Hematopoietic multipotent progenitor cell treated with erythropoietin and hydrocortisone succinate and interleukin-3 and kit ligand, for 4 days (in vitro differentiated cells): Measurements from ENCODE around the gene CARHSP1.

Experiments
- DNase-seq: peaks from one replicate; pipeline ENCODE4 v3.0.0-alpha.2; 2015

CARHSP1 gene

DNA sequence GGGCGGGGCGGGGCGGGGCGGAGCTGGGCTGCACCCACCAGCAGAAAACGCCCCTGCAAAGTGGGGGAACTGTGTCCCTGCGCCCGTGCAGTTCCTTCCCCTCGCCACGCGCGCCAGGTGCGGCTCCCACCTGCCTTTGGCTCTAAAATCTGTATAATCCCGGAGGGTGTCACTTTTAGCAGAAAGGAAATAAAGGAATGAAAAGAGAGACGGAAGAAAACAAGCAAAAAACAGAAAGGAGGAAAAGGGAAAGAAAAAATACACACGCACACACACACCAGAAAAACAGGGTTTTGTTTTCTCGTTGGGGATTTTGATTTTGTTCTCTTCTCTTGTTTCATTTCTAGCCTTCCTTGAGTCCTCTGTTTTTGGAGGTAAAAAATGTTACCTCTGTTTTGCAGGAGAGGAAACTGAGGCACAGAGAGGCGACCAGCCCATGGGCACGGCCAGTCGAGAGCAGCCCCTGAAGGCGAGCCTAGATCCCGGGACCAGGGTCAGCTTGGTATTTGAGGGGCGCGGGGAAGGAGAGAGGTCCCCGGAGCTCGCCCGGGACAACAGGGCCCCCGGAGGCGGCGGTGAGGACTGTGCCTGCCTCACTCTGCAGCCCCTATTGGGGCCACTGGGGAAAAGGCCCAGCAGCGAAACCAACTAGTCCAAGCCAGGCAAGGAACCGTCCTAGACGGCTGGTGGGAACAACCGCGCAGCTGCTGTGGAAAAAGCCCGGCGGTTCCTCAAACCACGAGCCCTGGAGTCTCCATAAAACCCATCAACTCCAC is 594 bp upstream of the CARHSP1 start:
- DNase-seq = peak; percentile 62

GRCh38 chr16:8867932-8868415 is 832 bp downstream of the CARHSP1 start:
- DNase-seq = no peak

DNA sequence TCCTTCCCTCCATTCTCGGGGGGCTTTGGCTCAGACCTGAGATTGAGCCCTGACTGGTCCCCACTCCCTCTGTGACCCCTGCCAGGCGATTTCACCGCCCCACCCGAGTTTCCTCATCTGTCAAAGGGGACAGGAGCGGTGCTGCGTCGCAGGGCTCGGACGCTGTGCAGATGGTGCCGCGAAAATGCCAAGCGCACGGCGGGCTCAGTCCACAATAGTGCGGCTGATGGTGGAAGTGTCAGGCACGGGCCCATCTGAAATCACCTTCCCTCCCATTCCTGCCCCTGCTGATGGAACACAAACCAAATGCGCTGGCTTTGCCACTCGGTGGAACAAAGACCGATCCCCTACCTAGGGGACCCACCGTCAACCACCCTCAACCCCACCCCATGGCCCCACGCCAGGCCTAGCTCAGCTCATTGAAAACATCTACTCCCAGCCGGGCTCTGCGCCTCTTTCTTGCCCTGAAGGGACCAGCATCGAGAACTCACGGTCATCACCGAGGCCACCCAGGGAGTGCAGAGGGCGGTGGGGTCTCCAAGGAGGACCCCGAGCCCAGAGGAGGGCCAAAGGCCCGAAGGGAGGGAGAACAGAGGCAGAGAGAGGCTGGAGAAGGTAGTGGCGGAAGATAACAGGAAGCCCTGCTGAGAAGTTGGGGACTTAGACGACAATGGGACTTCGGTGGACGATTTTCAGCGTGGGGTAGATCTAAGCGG is 1.4 kb downstream of the CARHSP1 start:
- peak; percentile 59 for DNase-seq

- no peak for DNase-seq
Measured at GRCh38 chr16:8866884-8867215, 2.0 kb downstream of the CARHSP1 start.

- no peak for DNase-seq
Measured at GRCh38 chr16:8866118-8866883, 2.5 kb downstream of the CARHSP1 start.

DNA sequence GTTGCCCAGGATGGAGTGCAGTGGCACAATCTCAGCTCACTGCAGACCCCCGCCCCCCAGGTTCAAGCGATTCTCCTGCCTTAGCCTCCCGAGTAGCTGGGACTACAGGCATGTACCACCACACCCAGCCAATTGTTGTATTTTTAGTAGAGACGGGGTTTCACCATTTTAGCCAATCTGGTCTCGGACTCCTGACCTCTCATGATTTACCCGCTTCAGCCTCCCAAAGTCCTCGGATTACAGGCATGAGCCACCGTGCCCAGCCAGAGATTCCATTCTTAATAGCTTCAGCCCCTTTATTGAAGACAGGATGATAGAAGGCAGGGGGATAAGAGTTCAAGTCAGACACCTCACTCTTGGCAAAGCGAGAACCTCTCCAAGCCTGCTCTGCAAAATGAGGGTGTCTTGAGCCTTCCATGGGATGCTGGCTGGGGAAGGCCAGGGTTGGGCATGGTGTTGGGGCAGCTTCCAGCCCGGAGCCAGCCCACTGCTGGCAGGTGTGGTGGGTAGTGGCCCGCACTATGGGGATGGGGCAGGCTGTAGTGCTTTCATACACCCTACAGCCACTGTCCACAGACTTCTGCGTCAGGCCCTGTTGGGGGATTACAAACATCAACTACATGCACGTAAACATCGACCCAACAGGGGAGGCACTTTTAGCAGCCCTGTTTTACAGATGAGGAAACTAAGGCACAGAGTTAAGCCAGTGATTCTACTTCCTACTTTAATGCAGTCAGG is 3.5 kb downstream of the CARHSP1 start:
- no peak for DNase-seq

DNA sequence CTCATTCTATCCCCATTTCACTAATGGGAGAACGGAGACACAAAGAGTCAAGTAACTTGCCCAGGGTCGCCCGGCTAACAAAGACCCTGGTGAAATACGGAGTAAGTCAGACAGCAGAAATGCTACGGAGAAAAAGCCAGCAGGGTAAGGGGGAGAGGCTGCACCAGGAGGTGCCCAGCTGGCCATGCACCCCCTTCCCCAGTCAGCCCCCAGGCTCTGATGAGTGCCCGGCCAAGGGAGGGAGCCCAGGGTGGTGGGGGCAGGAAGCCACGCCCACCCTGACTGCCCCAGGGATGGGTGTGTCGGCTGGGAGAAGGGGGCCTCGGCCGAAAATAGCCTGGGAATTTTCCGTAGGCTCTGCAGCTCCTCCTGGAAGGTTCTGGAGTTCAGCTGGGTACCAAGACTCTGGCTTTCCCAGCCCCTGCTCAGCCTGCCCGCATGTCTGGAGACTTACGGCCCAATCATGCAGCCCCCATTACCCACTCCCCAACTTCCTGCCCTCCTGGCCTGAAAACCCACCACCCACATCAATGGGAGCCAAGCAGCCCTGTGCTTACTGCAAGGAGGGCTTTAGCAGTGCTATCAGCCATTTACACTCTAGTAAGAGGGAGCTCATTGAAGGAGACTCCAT is 4.2 kb downstream of the CARHSP1 start:
- no peak for DNase-seq

- DNase-seq = peak; percentile 58
Measured at GRCh38 chr16:8863594-8864424, 5.0 kb downstream of the CARHSP1 start.

GRCh38 chr16:8862309-8863130 is 6.3 kb downstream of the CARHSP1 start:
- DNase-seq = no peak

GRCh38 chr16:8861563-8862308 is 7.1 kb downstream of the CARHSP1 start:
- DNase-seq = no peak

DNA sequence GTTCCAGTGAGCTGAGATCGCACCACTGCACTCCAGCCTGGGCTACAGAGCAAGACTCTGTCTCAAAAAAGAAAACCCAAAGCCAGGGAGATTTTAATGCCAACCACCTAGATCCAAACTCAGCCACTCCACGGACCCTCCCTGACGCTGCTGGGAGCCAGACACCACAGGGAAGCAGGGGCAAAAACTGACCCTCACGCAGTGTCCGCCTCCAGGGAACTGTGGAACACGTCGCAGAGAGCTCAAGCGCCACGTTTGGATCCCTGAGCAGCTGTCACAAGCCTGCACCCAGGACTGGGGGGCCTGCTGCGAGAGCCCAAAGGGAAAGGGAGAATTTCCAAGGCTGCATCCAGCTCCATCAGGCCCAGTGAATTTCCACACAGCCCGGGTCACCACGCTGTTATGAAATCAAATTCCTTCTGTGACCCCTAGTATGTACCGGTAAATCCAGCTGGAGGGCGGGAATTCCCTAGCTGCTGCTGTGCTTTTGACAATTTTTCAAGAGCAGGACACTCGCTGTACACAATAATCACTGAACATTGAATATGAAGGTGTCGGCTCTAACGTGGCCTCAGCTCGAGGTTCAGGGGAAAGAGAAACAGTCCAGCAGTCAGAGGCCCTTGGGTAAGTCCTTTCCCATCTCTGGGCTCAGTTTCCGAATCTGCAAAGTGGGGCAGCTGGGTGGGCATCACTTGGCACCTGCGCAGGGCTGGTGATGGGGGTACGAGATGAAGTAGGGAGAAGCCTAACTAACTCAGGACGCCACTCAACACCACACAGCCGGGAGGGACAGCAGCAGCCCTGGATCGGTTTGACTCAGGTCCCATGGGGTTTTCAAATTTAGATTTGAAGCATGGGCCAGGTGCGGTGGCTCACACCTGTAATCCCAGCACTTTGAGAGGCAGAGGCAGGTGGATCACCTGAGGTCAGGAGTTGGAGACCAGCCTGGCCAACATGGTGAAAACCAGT is 8.6 kb downstream of the CARHSP1 start:
- DNase-seq = no peak

- no peak for DNase-seq
Measured at GRCh38 chr16:8858994-8859912, 9.6 kb downstream of the CARHSP1 start.

- peak; percentile 0 for DNase-seq
Measured at GRCh38 chr16:8855972-8856371, 12.8 kb downstream of the CARHSP1 start.

DNA sequence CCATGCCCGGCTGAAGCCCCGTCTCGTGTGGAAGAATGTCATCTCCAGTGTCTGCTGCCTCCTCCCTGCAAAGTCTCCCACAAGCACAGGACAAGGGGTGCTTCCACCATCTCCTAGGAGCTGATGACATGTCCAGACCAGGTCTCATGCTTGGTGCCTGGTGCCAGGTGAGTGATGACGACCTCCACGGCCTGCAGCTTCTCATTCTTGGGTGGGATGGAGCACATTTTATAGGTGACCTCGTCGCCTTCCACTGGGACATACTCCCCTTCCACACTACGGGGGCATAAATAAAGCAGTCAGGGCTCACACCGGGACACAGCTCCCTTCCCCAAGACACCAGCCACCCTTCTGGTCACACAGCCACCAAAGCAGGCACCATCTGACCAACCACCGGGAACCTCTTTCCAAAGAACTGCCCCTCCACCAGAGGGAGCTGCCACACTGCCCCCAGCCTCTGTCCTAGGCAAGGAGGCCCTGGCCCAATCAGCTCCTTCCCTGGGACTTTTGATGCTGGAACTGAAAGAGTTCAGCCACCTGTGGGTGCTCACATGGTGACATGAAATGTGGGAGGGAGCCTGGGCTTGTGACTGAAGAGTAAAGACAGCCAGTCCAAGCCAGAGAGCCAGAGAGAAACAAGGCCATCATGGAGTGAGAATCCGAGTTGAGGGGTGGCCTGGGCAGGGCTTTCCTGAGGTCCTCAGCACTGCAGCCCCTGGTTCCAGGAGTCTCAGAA is 13.6 kb downstream of the CARHSP1 start:
- DNase-seq = peak; percentile 49

GRCh38 chr16:8854298-8854948 is 14.4 kb downstream of the CARHSP1 start:
- peak; percentile 0 for DNase-seq

GRCh38 chr16:8853611-8854010 is 15.2 kb downstream of the CARHSP1 start:
- no peak for DNase-seq
